ENCODE data around the gene SSRP1.

SSRP1 gene

DNA sequence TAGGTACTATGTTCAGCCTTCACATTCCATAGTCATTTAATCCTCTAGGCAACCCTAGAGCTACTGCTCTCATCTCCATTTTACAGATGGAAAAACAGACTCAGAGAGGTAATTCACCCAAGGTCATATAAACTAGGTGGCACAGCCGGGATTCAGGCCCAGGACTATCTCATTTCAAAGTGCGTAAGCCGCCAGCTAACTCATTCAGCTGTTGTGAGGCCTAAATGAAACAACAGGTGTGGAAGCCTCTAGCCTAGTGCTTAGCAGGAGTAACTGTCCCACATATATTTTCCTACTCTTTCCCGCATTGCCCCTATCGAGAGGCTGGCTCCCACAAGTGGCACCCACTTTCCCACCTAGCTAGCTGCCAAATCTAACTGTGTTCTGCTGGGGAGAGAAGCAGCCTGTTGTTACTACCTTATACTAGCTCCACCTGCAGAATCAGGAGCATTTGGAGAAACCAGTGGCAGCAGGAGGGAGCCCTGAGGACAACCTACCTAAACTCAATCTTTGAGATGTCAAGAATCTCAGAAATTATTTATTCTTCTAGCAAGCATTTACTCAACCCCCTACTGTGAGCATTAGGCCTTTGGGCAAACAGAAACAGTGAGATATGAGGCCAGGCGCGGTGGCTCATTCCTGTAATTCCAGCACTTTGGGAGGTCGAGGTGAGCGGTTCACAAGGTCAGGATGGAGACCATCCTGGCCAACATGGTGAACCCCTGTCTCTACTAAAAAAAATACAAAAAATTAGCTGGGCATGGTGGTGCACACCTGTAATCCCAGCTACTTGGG lies 24.4 kb upstream of the SSRP1 start:
- DNase-seq = no peak

DNA sequence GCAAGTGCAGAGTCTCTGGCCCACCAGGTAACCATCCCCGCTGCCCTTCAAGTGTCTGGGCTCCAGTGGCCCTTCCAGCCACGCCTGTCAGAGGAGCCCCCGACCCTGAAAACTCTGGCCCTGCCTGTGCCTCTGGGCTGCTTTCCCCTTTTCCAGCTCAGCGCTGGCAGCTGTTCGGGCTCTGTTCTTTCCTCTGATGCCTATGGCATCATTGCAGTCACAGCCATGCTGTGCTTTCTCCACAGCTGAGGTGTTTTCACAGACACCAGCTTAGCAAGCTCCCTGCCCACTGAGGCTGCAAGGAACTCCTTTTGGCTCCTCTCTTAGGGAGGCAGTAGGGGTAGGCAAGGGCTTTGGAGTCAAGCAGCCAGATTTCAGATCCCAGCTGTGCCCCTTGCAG lies 23.7 kb upstream of the SSRP1 start:
- DNase-seq = no peak

DNA sequence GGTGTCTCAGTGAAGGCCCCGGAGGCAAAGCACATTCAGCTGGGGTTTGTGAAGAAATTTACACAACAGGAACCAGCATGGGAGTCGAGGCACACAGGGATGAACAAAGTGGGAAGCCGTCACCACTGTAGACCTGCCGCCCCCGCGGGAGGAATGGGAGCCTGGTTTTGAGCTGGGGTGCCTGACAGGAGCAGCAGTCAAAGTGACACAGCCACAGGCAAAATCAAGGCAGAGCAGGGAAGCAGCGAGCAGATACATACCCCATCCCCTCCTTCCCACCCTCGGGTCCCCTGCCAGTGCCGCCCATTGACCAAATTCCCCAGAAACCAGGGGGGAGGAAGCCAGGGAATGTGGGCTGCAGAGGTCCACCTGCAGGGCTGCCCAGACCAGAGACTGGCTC lies 23.3 kb upstream of the SSRP1 start:
- no peak for DNase-seq

DNA sequence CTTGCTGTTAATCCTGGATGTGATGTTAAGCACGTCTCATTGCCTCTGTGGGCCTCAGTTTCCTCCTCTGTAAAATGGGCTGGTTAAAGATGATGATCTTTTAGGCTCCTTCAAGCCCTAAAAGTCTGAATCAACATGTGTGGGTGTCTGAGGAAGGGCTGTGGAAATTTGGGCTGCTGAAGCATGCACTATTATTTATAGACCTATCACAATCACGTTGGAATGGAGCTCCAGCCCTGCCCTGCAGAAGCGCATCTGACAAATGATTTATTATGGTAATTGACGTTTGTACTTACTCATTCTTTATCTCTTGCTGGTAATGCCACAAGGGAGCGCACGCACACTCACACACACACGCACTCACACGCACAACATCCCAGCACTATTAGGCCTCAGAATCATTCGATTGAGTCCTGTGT lies 22.9 kb upstream of the SSRP1 start:
- no peak for DNase-seq

DNA sequence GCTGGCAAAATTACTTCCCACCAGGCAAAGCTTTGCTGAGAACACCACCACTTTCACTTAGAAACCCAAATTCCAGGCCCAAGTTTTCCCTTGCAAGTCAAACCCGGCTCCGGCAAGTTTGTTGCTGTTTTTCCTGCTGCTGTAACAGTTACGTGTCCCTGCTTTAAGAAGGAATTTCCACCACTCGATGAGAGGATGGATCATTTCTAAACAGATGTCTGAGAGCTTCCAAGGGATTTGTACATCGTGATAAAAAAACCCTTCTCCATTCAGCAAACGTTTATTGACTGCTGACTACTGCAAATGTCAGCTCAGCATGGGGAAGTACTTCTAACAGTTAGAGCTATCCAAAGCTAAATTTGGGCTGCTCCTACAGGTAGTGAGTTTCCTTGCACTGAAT lies 22.2 kb upstream of the SSRP1 start:
- no peak for DNase-seq

- no peak for DNase-seq
Measured at GRCh38 chr11:57357310-57357709, 21.6 kb upstream of the SSRP1 start.

DNA sequence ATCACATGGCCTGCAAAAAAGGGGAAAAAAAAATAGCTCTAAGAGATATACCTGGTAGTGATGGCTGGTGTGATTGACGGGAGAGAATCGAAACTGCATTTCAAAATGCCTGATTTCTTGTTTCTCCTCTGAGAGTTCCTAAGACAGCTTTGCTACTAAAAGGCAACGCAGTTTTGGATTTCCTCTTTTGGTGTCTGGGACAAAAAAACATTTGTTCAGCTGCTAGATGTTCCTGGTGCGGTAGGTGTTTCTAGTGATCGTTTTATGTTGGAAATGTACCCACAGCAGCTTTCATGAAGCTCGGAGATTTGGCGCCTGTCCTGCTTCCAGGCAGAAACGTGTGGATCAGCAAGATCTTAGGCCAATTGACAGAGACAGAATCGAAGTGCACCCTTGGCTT lies 20.6 kb upstream of the SSRP1 start:
- no peak for DNase-seq

- DNase-seq = peak; percentile 90 to 91
Measured at GRCh38 chr11:57354699-57355098, 19.0 kb upstream of the SSRP1 start.

- DNase-seq = no peak
Measured at GRCh38 chr11:57353852-57354251, 18.2 kb upstream of the SSRP1 start.

DNA sequence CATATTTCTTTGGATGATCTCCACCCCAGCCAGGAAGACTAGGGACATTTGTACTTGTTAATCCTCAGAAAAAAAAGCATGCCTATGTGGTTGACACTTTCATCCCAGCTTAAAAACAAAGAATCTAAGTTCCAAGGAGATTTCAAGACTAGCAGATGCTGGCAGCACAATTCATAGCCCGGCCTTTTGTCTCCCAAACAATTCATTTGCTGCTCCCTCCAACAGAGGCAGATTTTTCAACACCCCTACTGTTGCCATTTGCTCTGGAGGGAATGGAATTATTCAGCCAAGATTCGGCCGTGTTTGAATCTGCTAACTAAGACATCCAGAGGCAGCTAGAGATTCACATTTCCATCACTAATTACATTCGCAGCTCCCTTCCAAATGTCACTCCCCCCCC lies 17.8 kb upstream of the SSRP1 start:
- no peak for DNase-seq

DNA sequence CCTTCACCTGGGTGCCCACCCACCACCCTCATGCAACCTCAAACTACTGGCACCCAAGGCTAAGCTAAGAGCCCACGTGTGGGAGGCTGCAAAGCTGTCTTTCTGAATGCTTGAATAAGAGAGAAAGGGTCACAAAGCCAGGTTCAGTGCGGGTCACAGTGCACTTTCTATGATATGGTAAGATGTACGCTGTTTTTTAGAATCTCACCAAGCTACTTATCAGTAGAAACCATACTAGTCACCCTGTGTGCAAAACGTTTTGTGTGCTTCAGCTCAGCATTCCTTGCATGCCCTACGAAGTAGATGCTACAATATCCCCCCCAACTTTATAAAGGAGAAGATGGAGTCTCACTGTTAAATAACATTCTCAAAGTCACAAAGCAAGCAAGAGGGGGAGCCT lies 17.3 kb upstream of the SSRP1 start:
- DNase-seq = no peak

GRCh38 chr11:57349491-57350274 lies 14.0 kb upstream of the SSRP1 start:
- peak; percentile 18 to 42 for DNase-seq

DNA sequence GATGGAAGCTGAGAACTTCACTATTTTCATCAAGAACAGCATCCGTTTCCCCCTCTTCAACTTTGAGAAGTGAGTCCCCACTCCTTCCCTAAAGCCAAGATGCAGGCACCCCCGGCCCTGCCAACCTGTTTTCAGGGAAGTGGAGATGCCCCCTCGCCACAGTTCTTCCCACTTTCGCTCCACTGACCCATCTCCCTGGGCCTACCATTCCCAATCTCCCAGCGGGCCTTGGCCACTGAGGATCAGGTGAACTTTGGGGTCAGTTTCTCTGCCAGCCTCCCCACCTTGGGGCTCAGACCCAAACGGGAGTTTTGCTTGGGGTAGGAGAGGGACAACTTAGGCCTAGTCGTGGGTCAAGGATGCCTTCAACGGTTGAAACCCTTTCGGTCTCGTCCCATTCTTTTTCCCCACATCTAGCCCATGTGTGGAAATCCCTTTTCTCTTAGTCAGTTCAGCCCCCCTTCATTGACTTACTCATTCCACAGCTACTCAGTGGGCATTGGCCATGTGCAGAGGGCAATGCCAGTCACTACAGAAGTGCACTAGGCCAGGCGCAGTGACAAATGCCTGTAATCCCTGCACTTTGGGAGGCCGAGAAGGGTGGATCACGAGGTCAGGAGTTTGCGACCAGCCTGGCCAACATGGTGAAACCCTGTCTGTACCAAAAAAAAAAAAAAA lies 13.1 kb upstream of the SSRP1 start:
- no peak for DNase-seq

GRCh38 chr11:57348052-57348451 lies 12.4 kb upstream of the SSRP1 start:
- DNase-seq = no peak

- DNase-seq = no peak
Measured at GRCh38 chr11:57347336-57347735, 11.6 kb upstream of the SSRP1 start.

GRCh38 chr11:57345555-57346211 lies 10.0 kb upstream of the SSRP1 start:
- DNase-seq = peak; percentile 70 to 80

- DNase-seq = no peak
Measured at GRCh38 chr11:57344826-57345225, 9.1 kb upstream of the SSRP1 start.

- no peak for DNase-seq
Measured at GRCh38 chr11:57343825-57344224, 8.1 kb upstream of the SSRP1 start.

DNA sequence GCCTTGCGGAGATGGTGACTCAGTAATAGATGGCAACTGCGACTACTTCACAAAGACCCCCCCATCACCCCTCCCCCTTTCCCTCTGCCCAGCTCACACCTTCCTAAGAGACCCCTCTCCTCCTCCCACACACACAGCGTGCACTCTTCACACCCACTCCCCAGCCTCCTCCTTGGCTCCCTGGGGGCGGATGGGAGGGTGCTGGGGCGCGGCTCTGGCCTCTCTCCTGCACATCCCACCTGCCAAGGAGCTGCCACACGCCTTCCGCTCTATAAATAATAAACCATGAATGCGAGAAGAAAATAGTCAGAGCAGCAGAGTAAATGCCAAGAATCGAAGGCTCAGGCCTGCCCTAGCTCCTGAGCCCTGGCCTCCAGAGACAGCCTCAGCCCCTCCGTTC lies 7.0 kb upstream of the SSRP1 start:
- DNase-seq = no peak

DNA sequence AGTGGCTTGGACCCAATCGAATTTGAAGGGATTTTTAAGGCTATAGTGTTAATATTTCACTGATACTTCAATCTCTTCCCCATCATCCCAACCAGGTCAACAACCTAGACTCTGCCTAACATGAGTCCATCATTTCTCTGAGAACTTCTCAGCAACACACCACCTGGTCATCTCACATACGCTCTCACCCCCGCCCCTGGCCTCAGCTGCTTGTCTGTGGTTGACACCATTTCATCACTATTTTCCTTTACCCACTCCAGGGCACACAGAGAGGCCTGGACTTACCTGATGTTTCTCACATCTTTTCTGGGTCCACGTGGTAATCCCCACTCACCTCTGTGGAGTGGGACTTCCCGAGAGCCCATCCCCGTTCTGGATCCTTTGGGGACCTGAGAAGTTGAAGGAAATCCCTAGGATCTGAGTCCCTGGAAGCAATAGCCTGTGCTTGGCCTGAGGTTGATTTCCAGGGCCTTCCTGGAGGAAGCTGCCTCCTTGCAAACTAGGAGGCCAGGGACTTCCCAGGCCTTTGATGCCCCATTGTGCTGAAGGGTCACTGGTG lies 5.6 kb upstream of the SSRP1 start:
- DNase-seq = no peak

DNA sequence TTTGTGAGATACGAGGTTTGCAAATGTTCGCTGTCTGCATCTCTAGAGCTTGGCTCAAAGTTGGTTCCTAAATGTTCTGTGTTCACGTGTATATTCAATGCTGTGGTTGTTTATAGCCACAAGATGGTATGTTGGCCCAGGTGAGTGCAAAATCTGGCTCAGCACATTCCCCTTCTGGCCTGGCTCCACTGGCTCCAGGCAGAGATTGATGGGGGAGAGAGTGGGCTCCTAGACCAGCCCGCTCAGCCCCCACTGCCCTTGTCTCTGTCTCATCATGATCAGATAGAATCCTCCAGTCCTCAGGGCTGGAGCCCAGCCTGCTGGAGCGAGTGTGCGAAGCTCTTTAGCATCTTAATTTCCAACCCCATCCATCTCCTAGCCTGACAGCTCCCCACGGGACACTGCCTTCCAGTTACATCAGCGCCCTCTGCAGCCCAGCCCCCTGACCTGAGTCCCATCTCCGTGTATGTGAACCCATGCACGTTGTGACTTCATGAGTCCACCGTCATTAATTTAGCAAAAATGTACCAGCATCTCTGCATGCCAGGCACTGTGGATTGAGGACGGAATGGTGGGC lies 4.4 kb upstream of the SSRP1 start:
- DNase-seq = peak; percentile 46 to 58

DNA sequence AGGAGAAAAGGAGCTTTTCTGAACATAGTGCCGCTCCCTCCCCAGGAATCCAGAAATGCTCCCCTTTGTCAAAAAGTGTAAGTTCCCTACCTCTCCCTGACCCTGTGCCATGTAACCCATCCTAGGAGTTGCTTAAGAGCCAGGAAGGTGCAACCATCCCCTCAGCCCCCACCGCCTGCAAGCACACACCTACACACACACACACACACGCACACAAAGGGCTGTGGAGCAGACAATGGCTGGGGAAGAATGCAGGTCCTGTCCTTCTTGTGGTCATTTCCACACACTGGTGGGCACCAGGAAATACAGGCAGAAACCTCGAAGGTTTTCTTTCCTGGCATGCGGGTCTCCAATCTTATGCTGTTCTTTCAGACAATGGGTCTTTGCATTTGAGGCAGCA lies 3.6 kb upstream of the SSRP1 start:
- no peak for DNase-seq

DNA sequence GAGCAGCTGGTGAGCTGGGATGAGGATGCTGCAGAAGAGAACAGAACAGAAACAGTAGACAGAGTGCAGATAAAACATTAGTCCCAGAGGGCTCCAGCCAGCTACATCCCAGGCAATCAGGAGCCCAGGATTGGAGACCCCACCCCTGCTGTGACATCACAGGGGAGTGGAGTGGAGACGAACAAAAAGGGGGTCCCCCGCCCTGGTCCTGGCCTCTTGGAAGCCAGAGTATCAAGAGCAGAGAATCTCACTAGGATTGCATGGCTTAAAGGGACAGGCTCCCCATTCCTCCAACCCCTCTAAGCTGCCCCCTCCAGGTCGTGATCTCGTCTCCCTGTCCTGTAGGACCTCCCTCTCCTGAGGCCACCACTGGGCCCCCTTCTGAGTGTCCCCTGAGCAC lies 2.5 kb upstream of the SSRP1 start, which contains the start of gene P2RX3:
Gene P2RX3, plus strand, starts transcription at position 211 of the 400 bp plus-strand sequence. CDS start 199 bp downstream, outside the sequence.
- DNase-seq = no peak
